ENCODE results near the gene FEV. TPM values are rescaled to one million over a fixed set of nuclear protein-coding genes. Genes with fewer than 3 reads are reported as not detected.

FEV gene
- polyA plus RNA-seq, 1 donor (not counting 4 experiments of a cell fraction or from before 2014, with no cell fraction given) = not detected

GRCh38 chr2:219028141-219028540 lies 43.2 kb upstream of the FEV start:
- H3K4me3 ChIP-seq (ENCODE audit: control insufficient read depth in 2 of 3, extremely low read depth in 1 of 3, insufficient read depth in 2 of 3, low read depth in 1 of 3, low read length in 3 of 3) = no peak overlapping the region
- no peak overlapping the region for H3K27ac ChIP-seq (ENCODE audit: control insufficient read depth, insufficient read depth, low read length)
- H3K36me3 ChIP-seq (ENCODE audit: control insufficient read depth in 2 of 2, extremely low read depth in 1 of 2, insufficient read depth in 2 of 2, low read length in 2 of 2) = no peaks in the 10 kb centered on the region
- DNase-seq (ENCODE audit: low read depth, low spot score) = no peak
- TF ChIP-seq EZH2 (IDR thresholded peaks at IDR 0.05; ENCODE audit: low read length) (no peak), CTCF (optimal IDR thresholded peaks at IDR 0.05 in 1 of 3, IDR thresholded peaks at IDR 0.05 in 1 of 3, conservative IDR thresholded peaks at IDR 0.05 in 1 of 3; ENCODE audit: extremely low read depth in 1 of 3, insufficient read depth in 2 of 3, low read length in 3 of 3) (no peak)
- FAIRE-seq = no peak
- H3K9me1 ChIP-seq (ENCODE audit: control insufficient read depth, extremely low read depth, insufficient read depth, low read length) = no peaks in the 10 kb centered on the region
- no peaks in the 10 kb centered on the region for H3K4me1 ChIP-seq (ENCODE audit: control insufficient read depth, extremely low read depth, insufficient read depth, low read length)
- H2AFZ ChIP-seq (ENCODE audit: control insufficient read depth, low read length) = no peak overlapping the region
- no peaks in the 10 kb centered on the region for H4K20me1 ChIP-seq (ENCODE audit: control insufficient read depth, extremely low read depth, insufficient read depth, low read length)
- no peak overlapping the region for H3K9ac ChIP-seq (ENCODE audit: control insufficient read depth, extremely low read depth, insufficient read depth, low read length)
- H3K4me2 ChIP-seq (ENCODE audit: control insufficient read depth, extremely low read depth, insufficient read depth, low read depth, low read length) = no peak overlapping the region
- no peaks in the 10 kb centered on the region for H3K9me3 ChIP-seq (ENCODE audit: control insufficient read depth, low read depth, low read length)
- dilution Hi-C loops (cut with MboI; ENCODE audit: extremely low pct_ligation_motif_present, low sequenced_read_pairs) = no loop called here
- peaks cover 18% of the 10 kb centered on the region for H3K27me3 ChIP-seq (ENCODE audit: control insufficient read depth, extremely low read depth, insufficient read depth, low read length)
- H3K79me2 ChIP-seq (ENCODE audit: control insufficient read depth, insufficient read depth, low read length) = no peaks in the 10 kb centered on the region

DNA sequence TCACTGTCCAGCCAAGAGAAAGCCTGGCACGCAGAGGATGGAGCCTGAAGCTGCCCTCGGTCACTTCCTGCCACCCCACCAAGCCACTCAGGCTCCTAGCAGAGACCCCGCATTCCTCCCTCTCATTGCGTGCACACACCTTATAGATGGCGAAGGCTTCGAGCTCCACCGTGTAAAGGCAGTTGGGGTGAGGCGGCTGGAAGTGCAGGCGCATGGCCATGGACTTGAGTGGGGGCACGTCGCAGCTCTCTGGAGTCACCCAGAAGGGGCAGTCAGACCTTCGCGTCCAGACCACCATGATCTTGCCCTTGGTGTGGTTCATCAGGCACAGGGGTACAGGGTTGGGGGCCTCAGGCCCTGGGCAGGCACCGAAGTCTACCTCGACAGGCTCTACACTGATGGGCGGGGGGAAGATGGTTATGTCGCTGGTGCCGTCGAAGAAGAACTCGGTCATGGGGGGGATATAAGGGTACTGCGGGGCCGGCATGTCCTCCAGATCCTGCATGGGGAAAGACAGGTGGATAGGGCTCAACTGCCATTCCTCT lies 42.6 kb upstream of the FEV start:
- dilution Hi-C loops (cut with MboI; ENCODE audit: extremely low pct_ligation_motif_present, low sequenced_read_pairs) = no loop called here
- DNase-seq (ENCODE audit: low read depth, low spot score) (no peak), FAIRE-seq (no peak)
- TF ChIP-seq EZH2 (IDR thresholded peaks at IDR 0.05; ENCODE audit: low read length) = no peak
- TF ChIP-seq CTCF (optimal IDR thresholded peaks at IDR 0.05 in 1 of 3, IDR thresholded peaks at IDR 0.05 in 1 of 3, conservative IDR thresholded peaks at IDR 0.05 in 1 of 3; ENCODE audit: extremely low read depth in 1 of 3, insufficient read depth in 2 of 3, low read length in 3 of 3) = no peak
- H3K9me3 ChIP-seq (ENCODE audit: control insufficient read depth, low read depth, low read length) = no peaks in the 10 kb centered on the region
- no peaks in the 10 kb centered on the region for H3K9me1 ChIP-seq (ENCODE audit: control insufficient read depth, extremely low read depth, insufficient read depth, low read length)
- no peaks in the 10 kb centered on the region for H4K20me1 ChIP-seq (ENCODE audit: control insufficient read depth, extremely low read depth, insufficient read depth, low read length)
- no peaks in the 10 kb centered on the region for H3K36me3 ChIP-seq (ENCODE audit: control insufficient read depth in 2 of 2, extremely low read depth in 1 of 2, insufficient read depth in 2 of 2, low read length in 2 of 2)
- no peak overlapping the region for H3K4me3 ChIP-seq (ENCODE audit: control insufficient read depth in 2 of 3, extremely low read depth in 1 of 3, insufficient read depth in 2 of 3, low read depth in 1 of 3, low read length in 3 of 3)
- no peak overlapping the region for H2AFZ ChIP-seq (ENCODE audit: control insufficient read depth, low read length)
- H3K4me1 ChIP-seq (ENCODE audit: control insufficient read depth, extremely low read depth, insufficient read depth, low read length) = no peaks in the 10 kb centered on the region
- H3K27me3 ChIP-seq (ENCODE audit: control insufficient read depth, extremely low read depth, insufficient read depth, low read length) = peaks cover 18% of the 10 kb centered on the region
- H3K27ac ChIP-seq (ENCODE audit: control insufficient read depth, insufficient read depth, low read length) = no peak overlapping the region
- H3K4me2 ChIP-seq (ENCODE audit: control insufficient read depth, extremely low read depth, insufficient read depth, low read depth, low read length) = no peak overlapping the region
- no peaks in the 10 kb centered on the region for H3K79me2 ChIP-seq (ENCODE audit: control insufficient read depth, insufficient read depth, low read length)
- H3K9ac ChIP-seq (ENCODE audit: control insufficient read depth, extremely low read depth, insufficient read depth, low read length) = no peak overlapping the region

Data from keratinocyte (primary cell).